ACC112 (cell line): ENCODE results near the gene KDM7A.

Experiments
- H2AFZ ChIP-seq: fragments of 200-600 bp; sonication (generic); one replicate; pipeline ENCODE4 v1.6.0; 2017; ENCODE audit warnings: antibody characterized with exemption, low read length; ENCODE audit not compliant: unreplicated experiment
- H3K27ac ChIP-seq: fragments of 200-600 bp; sonication (generic); 2 replicates; pipeline ENCODE4 v1.5.1; 2014; ENCODE audit warnings: low read depth, mild to moderate bottlenecking, antibody characterized with exemption, low read length, moderate library complexity
- H3K27me3 ChIP-seq: fragments of 200-600 bp; sonication (generic); 2 replicates; pipeline ENCODE4 v1.6.1; 2014; ENCODE audit warnings: mild to moderate bottlenecking, antibody characterized with exemption, low read length, moderate library complexity, mixed read lengths; ENCODE audit not compliant: insufficient read depth
- H3K36me3 ChIP-seq: fragments of 200-600 bp; sonication (generic); 2 replicates; pipeline ENCODE4 v1.6.1; 2016; ENCODE audit warnings: mild to moderate bottlenecking, antibody characterized with exemption, low read length, moderate library complexity, mixed read lengths; ENCODE audit not compliant: insufficient read depth
- H3K4me1 ChIP-seq: fragments of 200-600 bp; sonication (generic); one replicate; pipeline ENCODE4 v1.6.1; 2016; ENCODE audit warnings: low read length, mixed read lengths; ENCODE audit not compliant: insufficient read depth, unreplicated experiment, control insufficient read depth
- H3K4me3 ChIP-seq: fragments of 200-600 bp; sonication (generic); 2 replicates; pipeline ENCODE4 v1.5.1; 2014; ENCODE audit warnings: mild to moderate bottlenecking, low read depth, low read length
- H3K79me2 ChIP-seq: fragments of 200-600 bp; sonication (generic); one replicate; pipeline ENCODE4 v1.6.0; 2016; ENCODE audit warnings: low read length; ENCODE audit not compliant: control insufficient read depth, unreplicated experiment, insufficient read depth

The KDM7A gene

DNA sequence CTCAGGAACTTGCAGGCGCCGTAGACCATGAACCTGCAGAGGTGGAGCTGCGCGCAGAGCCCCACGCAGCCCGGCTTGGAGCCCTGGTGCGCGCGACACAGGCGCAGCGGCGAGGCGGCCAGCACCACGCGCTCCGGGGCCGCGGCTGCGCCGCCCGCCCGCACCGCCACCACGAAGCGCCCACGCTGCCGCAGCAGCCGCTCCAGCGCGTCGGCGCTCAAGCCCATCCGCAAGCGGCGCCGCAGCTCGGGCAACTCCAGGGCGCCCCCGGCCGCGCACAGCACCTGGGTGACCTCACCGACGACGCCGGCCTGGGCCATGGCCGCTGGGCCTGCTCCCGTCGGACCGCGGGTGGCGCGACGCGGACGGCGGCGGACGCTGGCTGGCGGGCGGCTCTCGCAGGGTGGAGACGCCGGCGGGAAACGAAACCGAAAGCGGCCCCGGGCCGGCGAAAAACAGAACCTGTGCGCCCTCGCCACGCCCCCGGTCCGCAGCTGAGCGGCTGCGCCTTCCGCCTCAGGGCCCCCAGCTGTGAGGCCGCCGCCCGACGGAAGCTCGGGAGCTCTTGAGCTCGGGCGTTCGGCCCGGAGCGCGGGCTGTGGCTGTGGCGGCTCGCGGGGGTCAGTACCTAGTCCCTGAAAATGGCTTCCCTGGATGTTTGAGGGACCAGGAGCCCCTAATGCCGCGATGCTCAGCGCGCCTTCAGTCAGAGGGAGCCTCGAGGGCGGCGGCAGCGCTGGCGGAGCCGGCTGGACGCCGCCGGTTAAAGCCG, 114.1 kb downstream of the KDM7A start, which contains the start of gene PARP12:
Gene PARP12, minus strand, starts transcription at position 424 of the 772 bp plus-strand sequence. Its CDS starts 104 bp downstream, at position 320.
- Histone ChIP-seq H3K79me2 (peaks cover 57% of the 10 kb centered on the region), H2AFZ (peak within 1 kb of the TSS; percentile 61), H3K4me1 (peaks cover 34% of the 10 kb centered on the region), H3K27me3 (no peaks in the 10 kb centered on the region), H3K27ac (peak within 1 kb of the TSS; percentile 92), H3K36me3 (peaks cover 7% of the 10 kb centered on the region; the same call in 1 of the 2 replicates), H3K4me3 (peak within 1 kb of the TSS; percentile 97)

DNA sequence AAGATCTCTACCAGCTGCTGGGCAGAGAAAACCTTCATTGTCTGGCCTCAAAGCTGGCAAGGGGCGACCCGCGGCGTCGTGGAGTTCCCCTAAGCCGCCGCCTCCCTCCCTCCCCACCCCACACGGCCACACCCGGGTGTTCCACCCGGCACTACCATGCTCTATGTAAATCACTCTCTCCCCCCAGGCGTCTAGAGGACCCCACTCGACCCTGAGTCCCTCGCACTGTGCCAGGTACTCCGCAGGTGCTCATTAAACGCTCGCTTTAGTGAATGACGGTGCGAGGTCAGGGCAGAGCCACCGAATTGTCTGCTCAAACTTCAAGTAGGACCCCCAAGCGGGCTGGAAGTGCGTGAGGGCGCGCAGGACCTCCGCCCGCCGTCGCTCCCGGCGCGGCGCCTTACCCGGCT, 114.7 kb downstream of the KDM7A start:
- no peaks in the 10 kb centered on the region for H3K27me3 ChIP-seq
- H2AFZ ChIP-seq = peak overlapping the region; percentile 59
- peak overlapping the region; percentile 97 for H3K4me3 ChIP-seq
- H3K79me2 ChIP-seq = peaks cover 63% of the 10 kb centered on the region
- peak overlapping the region; percentile 92 for H3K27ac ChIP-seq
- H3K4me1 ChIP-seq = peaks cover 40% of the 10 kb centered on the region
- H3K36me3 ChIP-seq = peaks cover 13% of the 10 kb centered on the region

DNA sequence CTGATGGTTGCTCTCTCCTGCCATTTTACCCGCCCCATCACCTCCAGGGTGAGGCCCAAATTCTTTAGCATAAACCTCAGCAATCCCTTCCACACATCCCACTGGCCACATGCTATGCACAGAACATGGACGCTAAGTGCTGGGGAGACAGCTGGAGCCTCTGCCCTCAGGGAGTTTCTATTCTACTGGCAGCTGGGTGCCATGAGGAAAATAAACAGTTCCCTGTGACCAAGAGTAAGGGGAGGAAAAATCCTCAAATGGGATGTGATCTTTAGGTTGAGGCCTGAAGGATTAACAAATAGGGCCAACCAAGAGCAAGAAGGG, 115.2 kb downstream of the KDM7A start:
- Histone ChIP-seq H3K4me1 (peaks cover 41% of the 10 kb centered on the region), H2AFZ (no peak overlapping the region), H3K27ac (peak overlapping the region; percentile 92), H3K27me3 (no peaks in the 10 kb centered on the region), H3K4me3 (peak overlapping the region; percentile 97), H3K79me2 (peaks cover 69% of the 10 kb centered on the region), H3K36me3 (peaks cover 13% of the 10 kb centered on the region)

DNA sequence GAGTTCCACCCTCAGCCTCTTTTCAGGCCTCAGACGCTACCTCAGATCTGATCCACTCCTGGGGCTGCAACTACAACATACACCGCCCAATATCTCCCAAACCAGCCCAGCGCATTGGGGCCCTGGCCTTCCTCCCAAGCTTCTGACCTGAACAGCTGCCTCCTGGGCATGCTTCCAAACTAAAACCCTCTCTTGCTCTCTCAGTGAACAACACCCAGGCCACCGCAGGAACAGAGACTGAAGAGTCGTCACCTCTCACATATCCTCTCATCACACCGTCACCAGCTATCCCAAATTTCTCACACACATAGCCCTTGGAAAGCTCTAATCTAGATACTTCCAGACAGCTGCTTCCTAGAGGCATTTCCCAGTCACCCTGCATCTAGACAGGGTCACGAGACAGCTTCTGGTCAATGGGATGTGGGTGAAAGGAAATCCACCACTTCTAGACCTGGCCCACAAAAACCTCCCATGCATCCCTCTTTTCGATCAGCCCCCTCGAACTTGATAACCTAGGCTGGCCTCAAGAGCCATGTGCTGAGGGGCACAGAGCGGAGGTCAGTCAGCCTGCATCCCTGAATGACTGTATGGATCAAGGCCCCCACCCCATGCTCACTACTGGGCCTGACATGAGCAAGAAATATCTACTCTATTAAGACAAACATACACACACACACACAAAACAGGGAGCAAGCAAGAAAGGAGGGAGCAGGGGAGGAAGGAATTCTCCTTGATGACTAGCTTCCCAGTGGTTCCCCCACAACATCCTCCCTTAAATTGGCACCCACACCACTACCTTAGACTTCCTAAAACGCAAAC, 115.8 kb downstream of the KDM7A start:
- peaks cover 41% of the 10 kb centered on the region for H3K4me1 ChIP-seq
- peak overlapping the region; percentile 92 for H3K27ac ChIP-seq
- H3K36me3 ChIP-seq = peaks cover 19% of the 10 kb centered on the region
- peak overlapping the region; percentile 97 for H3K4me3 ChIP-seq
- peaks cover 74% of the 10 kb centered on the region for H3K79me2 ChIP-seq
- no peaks in the 10 kb centered on the region for H3K27me3 ChIP-seq
- H2AFZ ChIP-seq = no peak overlapping the region

DNA sequence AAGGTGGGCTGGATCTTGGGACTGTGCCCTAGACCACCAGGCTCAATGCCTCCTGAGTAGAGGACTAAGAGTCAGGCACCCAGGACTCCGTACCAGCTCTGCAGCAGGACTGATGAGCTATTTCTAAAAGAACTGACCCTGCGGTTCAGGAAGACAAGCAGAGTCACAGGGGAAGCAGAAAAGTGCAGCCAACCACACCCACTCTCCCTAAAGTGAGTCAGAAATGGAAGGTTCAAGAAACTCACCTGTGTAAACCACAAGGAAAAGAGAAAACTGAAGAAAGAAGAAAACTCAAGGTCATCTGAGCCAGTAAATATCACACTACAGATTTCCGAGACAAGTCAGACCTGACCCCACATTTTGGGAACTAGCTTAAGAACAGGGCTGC, 116.5 kb downstream of the KDM7A start:
- Histone ChIP-seq H3K27ac (peak overlapping the region; percentile 92), H3K4me3 (peak overlapping the region; percentile 97), H2AFZ (no peak overlapping the region), H3K4me1 (peaks cover 41% of the 10 kb centered on the region), H3K36me3 (peaks cover 25% of the 10 kb centered on the region), H3K27me3 (no peaks in the 10 kb centered on the region), H3K79me2 (peaks cover 82% of the 10 kb centered on the region)

DNA sequence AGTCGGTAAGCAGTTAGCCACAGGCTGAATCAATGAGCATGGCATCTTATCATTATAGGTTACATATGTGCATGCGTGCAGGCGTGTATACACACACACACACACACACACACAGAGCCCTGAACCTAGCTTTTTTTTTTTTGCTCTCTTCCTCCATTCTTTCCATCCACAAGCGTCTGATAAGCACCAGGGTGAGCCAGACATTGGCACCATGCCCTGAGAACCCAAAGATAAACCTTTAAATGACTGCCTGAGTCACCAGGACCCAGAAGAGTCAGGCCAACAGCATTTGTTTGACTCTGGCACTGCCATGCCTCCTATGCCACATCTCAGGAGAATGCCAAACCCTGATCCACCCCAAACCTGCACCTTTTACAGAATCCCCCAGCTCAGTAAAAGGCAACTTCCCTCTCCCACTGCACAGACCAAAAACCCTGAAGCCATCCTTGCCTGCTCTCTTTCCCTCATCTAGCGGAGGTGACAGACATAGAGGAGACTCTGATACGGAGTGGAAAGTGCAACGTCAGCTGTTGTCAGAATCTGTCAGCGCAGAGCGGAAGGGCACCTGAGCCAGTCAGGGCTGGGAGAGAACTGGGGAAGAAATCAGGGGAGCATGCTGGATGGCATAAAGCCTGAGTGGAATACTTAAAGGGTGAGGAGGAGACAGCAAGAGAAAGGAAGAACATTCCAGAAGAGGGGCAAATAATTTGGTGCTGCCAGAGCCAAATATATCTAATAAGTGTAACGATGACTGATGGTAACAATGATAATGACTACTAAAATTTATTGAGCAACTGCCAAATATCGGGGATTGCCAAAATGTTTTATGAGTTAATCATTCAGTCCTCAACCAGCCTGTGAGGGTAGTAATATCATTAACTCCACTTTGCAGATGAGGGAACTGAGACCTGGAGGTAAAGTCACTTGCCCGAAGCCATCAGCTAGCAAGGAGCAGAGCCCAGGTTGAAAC, 117.2 kb downstream of the KDM7A start:
- H3K27ac ChIP-seq = peak overlapping the region; percentile 92
- H3K4me1 ChIP-seq = peaks cover 41% of the 10 kb centered on the region
- H2AFZ ChIP-seq = no peak overlapping the region

DNA sequence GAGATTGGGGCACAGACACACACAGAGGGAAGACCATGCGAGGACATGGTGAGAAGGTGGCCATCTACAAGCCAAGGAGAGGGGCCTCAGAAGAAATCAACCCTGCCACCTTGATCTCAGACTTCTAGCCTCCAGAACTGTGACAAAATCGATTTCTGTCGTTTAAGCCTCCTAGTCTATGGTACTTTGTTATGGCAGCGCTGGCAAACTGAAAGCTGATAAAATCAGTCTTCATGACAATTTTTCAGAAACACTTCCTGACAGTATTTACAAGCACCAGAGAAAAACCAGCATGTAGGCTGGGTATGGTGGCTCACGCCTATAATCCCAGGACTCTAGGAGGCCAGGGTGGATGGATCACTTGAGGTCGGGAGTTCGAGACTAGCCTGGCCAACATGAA, 118.3 kb downstream of the KDM7A start:
- Histone ChIP-seq H2AFZ (no peak overlapping the region), H3K27ac (no peak overlapping the region), H3K27me3 (no peaks in the 10 kb centered on the region), H3K79me2 (peaks cover 96% of the 10 kb centered on the region), H3K36me3 (peaks cover 40% of the 10 kb centered on the region), H3K4me1 (peaks cover 41% of the 10 kb centered on the region), H3K4me3 (no peak overlapping the region)

More for the DNA sequence above, 117.2 kb downstream of the KDM7A start:
- Histone ChIP-seq H3K79me2 (peaks cover 89% of the 10 kb centered on the region), H3K4me3 (peak overlapping the region; percentile 97), H3K36me3 (peaks cover 30% of the 10 kb centered on the region), H3K27me3 (no peaks in the 10 kb centered on the region)

DNA sequence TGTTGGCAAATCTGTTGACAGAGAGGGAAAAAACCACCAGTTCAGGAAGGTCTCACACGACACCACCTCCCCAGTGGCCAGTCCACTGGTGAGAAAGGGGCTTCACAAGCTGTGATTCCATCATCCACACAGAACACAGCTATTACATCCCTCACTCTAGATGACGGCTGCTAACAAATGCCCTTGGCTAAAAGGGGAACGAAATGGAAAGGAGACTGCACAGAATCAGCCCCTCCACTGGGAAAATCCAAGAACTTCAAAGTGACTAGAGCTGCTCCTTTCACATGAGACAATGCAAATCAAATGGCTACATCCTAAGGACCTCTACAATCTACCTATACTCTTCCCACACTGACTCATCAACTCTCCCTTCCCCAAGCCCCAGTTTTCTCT, 119.6 kb downstream of the KDM7A start:
- Histone ChIP-seq H3K36me3 (peaks cover 51% of the 10 kb centered on the region), H3K79me2 (peaks cover 92% of the 10 kb centered on the region), H3K4me1 (peaks cover 41% of the 10 kb centered on the region), H3K27ac (no peak overlapping the region), H2AFZ (no peak overlapping the region), H3K27me3 (no peaks in the 10 kb centered on the region), H3K4me3 (no peak overlapping the region)

DNA sequence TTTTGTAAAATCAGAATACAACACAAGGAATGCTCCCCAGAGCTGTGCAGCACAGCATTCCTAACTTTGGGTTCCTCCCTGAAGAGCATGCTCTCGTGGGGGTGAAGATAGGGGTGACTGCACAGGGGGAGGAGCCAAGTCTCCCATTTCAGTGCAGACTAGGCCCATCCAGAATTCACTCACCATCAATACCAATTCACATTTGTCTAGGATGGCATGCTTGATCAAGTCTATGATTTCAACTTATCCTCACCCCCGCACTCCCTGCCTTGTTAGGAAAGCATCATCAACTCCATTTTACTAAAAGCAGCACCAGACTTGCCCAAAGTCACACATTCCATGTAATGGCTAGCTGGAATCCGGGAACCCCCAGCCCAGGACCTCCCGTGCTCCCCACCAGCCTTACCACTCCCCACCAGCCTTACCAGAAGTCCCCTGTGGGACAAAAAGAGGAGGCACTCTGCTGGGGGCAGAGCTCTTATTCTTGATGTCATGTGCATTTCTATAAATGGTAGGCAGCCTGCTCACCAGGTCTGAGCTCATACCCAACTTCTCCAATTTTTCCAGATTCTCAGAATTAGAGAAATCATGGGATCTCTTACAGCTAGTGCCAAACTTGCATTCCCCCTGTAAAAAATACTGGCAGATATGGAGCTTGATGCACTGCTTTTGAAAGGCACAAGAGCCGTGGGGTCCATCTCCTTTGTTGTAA, 120.2 kb downstream of the KDM7A start:
- Histone ChIP-seq H3K27me3 (no peaks in the 10 kb centered on the region), H2AFZ (no peak overlapping the region), H3K36me3 (peaks cover 57% of the 10 kb centered on the region), H3K4me3 (no peak overlapping the region), H3K27ac (no peak overlapping the region), H3K79me2 (peaks cover 91% of the 10 kb centered on the region), H3K4me1 (peaks cover 41% of the 10 kb centered on the region)
